NCI-H1930 (cell line): ENCODE data around the gene LCP1.

ENCODE experiments used
- DNase-seq, 2 experiments: peaks; one replicate each; lab custom pipeline; 2025; lab: John Stamatoyannopoulos, UW

Gene LCP1

GRCh38 chr13:46126552-46127357, 55.2 kb downstream of the LCP1 start:
- DNase-seq, result peak; percentile 63 to 85

- DNase-seq, result no peak
Measured at GRCh38 chr13:46126056-46126455, 55.9 kb downstream of the LCP1 start.

GRCh38 chr13:46124967-46125933, 56.7 kb downstream of the LCP1 start:
- DNase-seq, result no peak

DNA sequence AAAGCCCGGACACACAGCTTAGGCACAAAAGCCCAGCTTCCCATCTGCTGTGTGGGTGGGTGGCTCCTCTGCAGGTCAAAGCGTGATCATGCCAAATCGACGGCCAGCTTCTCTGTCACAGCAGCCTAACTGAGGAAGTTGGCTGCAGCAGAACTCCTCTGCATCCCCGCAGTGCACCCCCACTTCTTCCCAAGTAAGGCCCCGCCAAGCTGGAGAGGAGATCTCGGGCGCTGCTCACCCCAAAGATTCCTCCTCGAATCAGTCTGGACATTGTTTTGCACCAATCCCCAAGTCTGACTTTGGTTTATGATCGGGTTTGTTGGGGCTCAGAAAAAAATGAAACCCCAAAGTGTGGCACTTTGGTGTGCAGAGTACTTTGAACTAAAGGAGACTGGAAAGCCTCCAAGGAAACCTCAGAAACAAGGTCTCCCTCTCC, 57.4 kb downstream of the LCP1 start:
- DNase-seq, result no peak

DNA sequence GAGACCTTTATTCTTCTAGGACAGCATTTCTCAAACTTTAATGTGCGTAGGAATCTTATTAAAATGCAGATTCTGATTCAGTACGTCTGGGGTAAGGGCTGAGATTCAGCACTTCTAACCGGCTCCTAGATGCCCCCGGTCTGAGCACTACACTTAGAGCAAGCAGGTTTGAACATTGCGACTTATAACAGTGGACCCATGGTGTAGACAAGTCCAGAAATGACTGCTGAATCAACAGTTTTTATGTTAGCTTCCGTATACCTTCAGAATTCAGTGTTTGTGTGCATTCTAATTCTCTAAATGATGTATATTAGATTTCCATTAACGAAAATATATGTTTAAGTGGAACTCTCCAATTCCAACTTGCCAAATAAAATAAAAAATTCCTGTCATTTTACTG, 59.7 kb downstream of the LCP1 start:
- DNase-seq, result no peak

DNA sequence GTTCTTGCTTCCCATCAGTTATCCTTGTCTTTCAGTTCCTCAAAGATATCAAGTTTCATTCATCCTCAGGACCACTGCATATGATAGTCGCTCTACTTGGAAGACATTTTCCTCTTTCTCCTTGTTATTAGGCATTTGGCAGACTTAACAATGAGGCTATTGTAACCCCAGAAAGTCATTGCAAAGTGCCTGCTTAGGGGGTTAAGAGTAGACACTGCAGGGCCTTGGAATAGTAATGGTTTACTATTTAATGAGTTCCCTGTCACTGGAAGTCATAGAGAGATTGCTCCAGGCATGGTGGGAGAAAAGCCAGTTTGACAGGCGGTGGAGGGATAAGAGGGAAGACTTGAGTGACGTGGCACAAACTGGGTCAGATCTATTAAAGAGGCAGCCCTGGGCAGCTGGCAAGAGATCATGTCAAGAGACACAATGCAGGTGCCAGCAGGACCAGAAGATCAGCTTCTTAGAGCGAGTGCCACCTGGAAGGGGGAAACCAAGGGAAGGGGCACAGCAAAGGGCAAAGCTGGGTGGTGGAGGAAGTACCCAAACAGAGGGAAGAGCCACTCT, 60.3 kb downstream of the LCP1 start:
- no peak for DNase-seq

GRCh38 chr13:46121033-46121432, 60.9 kb downstream of the LCP1 start:
- no peak for DNase-seq

DNA sequence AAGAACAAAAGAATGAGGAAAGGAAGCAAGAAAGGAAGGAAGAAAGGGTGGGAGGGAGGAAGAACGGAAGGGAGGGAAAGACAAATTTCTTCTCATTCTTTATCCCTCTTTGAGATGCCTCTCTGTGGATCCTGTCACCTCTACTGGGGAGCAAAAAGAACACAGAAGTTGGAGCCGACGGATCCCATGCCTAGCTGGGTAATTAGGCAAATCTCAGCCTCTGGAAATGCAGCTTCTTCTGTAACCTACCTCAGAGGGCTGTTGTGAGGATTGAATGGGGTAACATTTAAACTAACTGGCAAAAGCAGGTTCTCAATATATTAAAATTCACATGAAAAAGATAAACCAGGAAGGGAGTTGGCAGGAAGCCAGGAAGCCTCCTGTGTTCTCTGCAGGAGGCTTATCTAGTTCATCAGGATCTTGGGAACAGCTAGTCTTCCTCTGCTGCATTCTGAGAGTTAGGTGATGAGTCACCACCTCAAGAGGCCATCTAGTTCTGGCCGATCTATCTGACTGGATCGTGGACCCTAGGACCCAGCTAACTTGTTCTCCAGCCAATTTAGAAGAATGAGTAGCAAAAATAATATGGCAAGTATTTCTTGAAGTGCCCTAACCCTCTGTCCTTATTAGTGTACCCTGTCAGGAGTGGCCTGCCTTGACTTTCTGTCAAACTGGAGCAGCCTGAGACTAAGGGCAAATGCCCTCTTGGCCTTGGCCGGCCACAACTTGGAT, 61.9 kb downstream of the LCP1 start:
- DNase-seq, result no peak

DNA sequence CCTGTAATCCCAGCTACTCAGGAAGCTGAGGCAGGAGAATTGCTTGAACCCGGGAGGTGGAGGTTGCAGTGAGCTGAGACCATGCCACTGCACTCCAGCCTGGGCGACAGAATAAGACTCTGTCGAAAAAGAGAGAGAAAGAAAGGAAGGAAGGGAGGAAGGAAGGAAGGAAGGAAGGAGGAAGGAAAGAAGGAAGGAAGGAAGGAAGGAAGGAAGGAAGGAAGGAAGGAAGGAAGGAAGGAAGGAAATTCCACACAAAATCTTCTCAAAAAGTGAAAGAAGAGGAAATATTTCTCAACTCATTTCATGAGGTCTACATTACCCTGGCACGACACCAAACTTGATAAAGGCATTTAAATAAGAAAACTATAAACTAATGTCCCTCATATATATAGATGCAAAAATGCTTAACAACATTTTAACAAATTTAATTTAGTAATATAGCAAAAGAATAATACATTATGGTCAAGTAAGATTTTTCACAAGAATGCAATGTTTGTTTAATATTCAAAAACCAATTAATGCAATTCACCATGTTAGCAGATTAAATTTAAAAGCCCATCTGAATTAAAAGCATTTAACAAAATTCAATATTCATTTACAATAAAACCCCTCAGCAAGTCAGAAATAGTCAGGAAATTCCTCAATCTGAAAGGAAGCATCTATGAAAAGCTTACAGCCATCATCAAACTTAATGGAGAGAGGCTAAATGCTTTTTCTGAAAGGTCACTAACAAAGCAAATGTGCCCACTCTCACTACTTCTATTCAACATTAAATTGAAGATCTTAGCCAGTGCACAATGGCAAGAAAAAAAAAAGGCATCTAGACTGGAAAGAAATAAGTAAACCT, 65.1 kb downstream of the LCP1 start:
- DNase-seq, result no peak

GRCh38 chr13:46114613-46115012, 67.4 kb downstream of the LCP1 start:
- DNase-seq, result no peak

DNA sequence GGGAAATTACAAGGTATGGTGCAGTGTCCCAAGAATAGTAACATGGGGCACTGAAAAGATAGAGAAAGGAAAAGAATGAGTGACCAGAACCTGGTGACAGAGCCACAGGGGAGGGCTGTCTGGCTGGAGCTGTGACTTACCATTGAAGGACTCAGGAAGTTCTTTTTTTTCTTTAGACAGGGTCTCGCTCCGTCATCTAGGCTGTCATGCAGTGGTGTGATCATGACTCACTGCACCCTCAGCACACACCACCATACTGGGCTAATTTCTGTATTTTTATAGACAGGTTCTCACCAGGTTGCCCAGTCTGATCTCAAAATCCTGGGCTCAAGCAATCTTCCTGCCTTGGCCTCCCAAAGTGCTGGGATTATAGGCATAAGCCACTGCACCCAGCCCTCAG, 68.4 kb downstream of the LCP1 start:
- no peak for DNase-seq

- DNase-seq, result no peak
Measured at GRCh38 chr13:46111151-46111550, 70.8 kb downstream of the LCP1 start.

DNA sequence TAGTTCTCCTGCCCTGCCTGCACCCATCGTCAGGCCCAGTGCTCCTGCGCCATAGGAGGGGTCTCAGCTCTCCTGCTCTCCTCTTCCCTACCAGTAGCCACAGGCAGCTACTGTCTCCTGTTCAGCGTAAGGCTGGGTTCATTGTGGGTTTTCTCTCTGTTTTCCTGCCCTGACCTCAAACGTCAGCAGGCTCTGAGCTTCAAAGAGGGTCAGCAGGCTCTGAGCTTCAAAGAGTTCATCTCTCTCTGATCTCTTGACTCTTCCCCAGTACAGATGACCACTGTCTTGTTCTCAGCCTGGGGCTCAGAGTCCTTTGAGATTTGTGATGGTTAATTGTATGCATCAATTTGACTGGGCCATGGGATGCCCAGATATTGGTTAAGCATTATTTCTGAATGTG, 72.5 kb downstream of the LCP1 start:
- no peak for DNase-seq

GRCh38 chr13:46106839-46107371, 75.1 kb downstream of the LCP1 start:
- DNase-seq, result no peak

GRCh38 chr13:46104868-46105267, 77.1 kb downstream of the LCP1 start, which contains the start of gene CPB2:
Gene CPB2, minus strand, starts transcription at chr13:46105033. Its CDS starts 24 bp downstream, at chr13:46105009.
- no peak for DNase-seq

DNA sequence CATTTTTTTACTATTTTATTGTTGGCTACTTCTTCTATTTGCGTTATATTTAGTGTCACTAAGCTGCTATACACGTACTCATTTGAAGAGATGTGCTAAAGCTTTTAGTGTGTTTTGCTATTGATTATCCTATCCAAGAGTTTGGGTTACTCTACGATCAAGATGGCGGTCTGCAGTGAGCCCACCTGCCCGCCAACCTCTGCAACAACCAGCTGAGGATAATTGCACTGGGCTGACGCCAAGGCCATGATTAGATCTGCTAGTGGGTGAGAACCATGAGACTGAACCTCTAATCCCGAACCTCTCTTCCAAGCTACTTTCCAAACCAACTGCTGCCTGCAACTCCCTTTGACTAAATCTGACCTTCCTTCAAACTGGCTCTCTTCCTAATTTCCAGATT, 78.9 kb downstream of the LCP1 start:
- no peak for DNase-seq

GRCh38 chr13:46102255-46102605, 79.7 kb downstream of the LCP1 start:
- no peak for DNase-seq

DNA sequence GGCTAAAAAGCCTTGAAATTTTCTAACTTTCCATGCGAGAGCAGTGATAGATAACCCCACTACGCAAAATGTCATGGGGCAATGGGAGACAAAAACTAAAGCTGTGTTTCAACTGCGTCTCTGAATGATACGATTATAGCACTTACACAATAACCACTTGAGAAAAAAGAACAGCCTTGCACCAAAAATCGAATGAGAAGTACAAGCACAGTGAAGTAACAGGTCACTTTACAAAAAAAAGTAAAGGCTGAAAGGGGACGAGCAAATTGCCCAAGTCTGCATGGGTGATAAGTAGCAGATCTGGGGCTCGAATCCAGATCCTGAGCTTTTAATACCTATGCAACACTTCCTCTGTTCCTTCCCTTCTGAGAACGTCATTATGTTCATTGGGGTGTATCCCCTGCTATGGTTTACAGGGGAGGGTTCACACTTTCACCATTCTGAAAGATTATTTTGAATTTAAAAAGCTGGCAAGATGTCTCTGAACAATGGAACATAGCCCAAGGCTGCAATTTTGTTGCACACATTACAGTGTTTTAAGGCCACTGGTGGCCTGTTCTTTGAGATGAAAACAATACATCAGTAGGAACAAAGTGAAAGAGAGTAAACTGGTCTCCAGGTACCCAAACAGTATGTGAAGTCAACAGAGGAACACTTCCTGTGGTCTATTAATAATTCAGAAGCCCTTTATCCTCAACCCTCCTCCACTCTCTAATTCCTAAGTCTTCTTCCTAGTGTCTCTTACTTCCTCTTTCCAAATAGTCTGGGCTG, 80.3 kb downstream of the LCP1 start:
- no peak for DNase-seq

DNA sequence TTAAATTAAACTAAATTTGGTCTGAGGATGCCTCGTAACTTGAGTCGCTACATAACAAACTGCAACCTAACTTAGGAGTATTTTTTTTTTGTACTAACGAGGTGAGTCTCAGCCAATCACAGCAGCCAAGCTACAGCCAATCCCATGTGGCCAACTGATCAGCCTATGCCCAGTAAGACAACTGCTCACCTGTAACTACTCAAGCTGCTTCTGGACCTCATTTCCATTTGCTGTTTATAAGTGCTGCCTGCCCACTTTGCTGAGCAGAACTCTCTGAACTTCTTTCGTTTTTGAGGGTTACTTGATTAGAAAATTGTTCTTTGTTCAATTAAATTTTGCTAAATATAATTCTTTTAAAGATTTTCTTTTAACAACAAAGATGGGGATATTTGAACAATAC, 81.0 kb downstream of the LCP1 start:
- DNase-seq, result no peak
